SK-N-SH (cell line): ENCODE measurements around the gene TWSG1. TPM values are rescaled to one million over a fixed set of nuclear protein-coding genes. Genes with fewer than 3 reads are reported as not detected.

Source experiments
- CTCF ChIA-PET: fragments of 300-600, 350-600 bp; formaldehyde crosslinking; extraction: SDS; loops from one replicate; lab custom pipeline; 2021; lab: Yijun Ruan, JAX
- POLR2A ChIA-PET: fragments of 350-600 bp; sonication (Branson Sonifier 250); formaldehyde crosslinking; extraction: SDS; loops from one replicate; lab custom pipeline; 2020; ENCODE audit warnings: antibody characterized with exemption, inconsistent platforms; lab: Yijun Ruan, JAX
- DNase-seq: peaks from one replicate; pipeline ENCODE4 v3.0.0; 2012
- H2AFZ ChIP-seq: fragments of 200-600 bp; sonication (generic); 2 replicates; pipeline ENCODE4 v1.8.1; 2016; ENCODE audit warnings: antibody characterized with exemption, mild to moderate bottlenecking, low read depth
- H3F3A ChIP-seq: fragments of 200-600 bp; sonication (generic); replicated peaks from 2 replicates; pipeline ENCODE3; 2016; ENCODE audit warnings: antibody characterized with exemption, mild to moderate bottlenecking; ENCODE audit not compliant: insufficient read depth
- H3K27ac ChIP-seq, 2 experiments: fragments of 200-500 bp in 1 of 2; fragments of 200-600 bp in 1 of 2; sonication (Bioruptor generic) in 1 of 2; sonication (generic), shearing (Covaris generic) in 1 of 2; 2 replicates each; pipeline versions ENCODE4 v1.5.1 to v1.6.1; 2014 to 2016; ENCODE audit warnings: low read depth in 2 of 2, inconsistent platforms in 1 of 2, low read length in 1 of 2, mild to moderate bottlenecking in 1 of 2, mixed read lengths in 1 of 2
- H3K27me3 ChIP-seq: fragments of 200-600 bp; sonication (generic), shearing (Covaris generic); 2 replicates; pipeline ENCODE4 v1.6.1; 2016; ENCODE audit warnings: mixed run types; ENCODE audit not compliant: insufficient read depth
- H3K36me3 ChIP-seq, 2 experiments: fragments of 200-500 bp in 1 of 2; fragments of 200-600 bp in 1 of 2; sonication (Bioruptor generic) in 1 of 2; sonication (generic) in 1 of 2; replicated peaks in 1 of 2; 2 replicates each; pipeline versions ENCODE3 to v1.5.1; 2014 to 2016; ENCODE audit warnings: low read length in 1 of 2, mild to moderate bottlenecking in 1 of 2; ENCODE audit not compliant: insufficient read depth in 2 of 2, control insufficient read depth in 1 of 2
- H3K4me1 ChIP-seq, 2 experiments: fragments of 200-500 bp in 1 of 2; fragments of 200-600 bp in 1 of 2; sonication (Bioruptor generic) in 1 of 2; sonication (generic), shearing (Covaris generic) in 1 of 2; 2 replicates each; pipeline versions ENCODE4 v1.5.1 to v1.6.1; 2014 to 2016; ENCODE audit warnings: low read depth in 1 of 2, low read length in 1 of 2, mixed run types in 1 of 2; ENCODE audit not compliant: insufficient read depth in 2 of 2, control insufficient read depth in 1 of 2
- H3K4me2 ChIP-seq: fragments of 200-600 bp; sonication (generic), shearing (Covaris generic); 2 replicates; pipeline ENCODE4 v1.6.1; 2017; ENCODE audit warnings: mixed run types
- H3K4me3 ChIP-seq, 2 experiments: fragments of 200-500 bp in 1 of 2; fragments of 200-600 bp in 1 of 2; sonication (Bioruptor generic) in 1 of 2; sonication (generic), shearing (Covaris generic) in 1 of 2; 2 replicates each; pipeline versions ENCODE4 v1.5.1 to v1.8.1; 2014 to 2016; ENCODE audit warnings: low read depth in 2 of 2, inconsistent platforms in 1 of 2, low read length in 1 of 2, mild to moderate bottlenecking in 1 of 2, mixed read lengths in 1 of 2, moderate library complexity in 1 of 2
- H3K79me2 ChIP-seq: fragments of 200-600 bp; sonication (generic); 2 replicates; pipeline ENCODE4 v1.8.1; 2017; ENCODE audit warnings: mild to moderate bottlenecking; ENCODE audit not compliant: insufficient read depth
- H3K9ac ChIP-seq: fragments of 200-600 bp; sonication (generic); 2 replicates; pipeline ENCODE4 v1.6.1; 2017; ENCODE audit warnings: mixed run types
- H3K9me2 ChIP-seq: fragments of 200-600 bp; sonication (generic); 2 replicates; pipeline ENCODE4 v1.6.1; 2017; ENCODE audit warnings: mixed run types
- H3K9me3 ChIP-seq: fragments of 200-600 bp; sonication (generic); 2 replicates; pipeline ENCODE4 v1.6.1; 2017; ENCODE audit warnings: mixed run types, mild to moderate bottlenecking, moderate library complexity
- H4K20me1 ChIP-seq: fragments of 200-600 bp; sonication (generic); 2 replicates; pipeline ENCODE4 v1.6.1; 2017; ENCODE audit warnings: mild to moderate bottlenecking, mixed run types; ENCODE audit not compliant: insufficient read depth
- CTCF ChIP-seq: fragments of 200-600 bp; sonication (generic); IDR thresholded peaks from 2 replicates; pipeline ENCODE4 v1.6.1; 2017; ENCODE audit warnings: antibody characterized with exemption, mild to moderate bottlenecking, moderate library complexity
- ELF1 ChIP-seq: IDR thresholded peaks from 2 replicates; pipeline ENCODE4 v1.4.0; 2012
- EP300 ChIP-seq, 2 experiments: IDR thresholded peaks; 2 replicates each; pipeline versions ENCODE4 v1.4.0 to v1.6.1; 2012; ENCODE audit warnings: borderline replicate concordance in 1 of 2, low read depth in 1 of 2, low read length in 1 of 2
- EZH2phosphoT487 ChIP-seq: fragments of 200-600 bp; sonication (generic); IDR thresholded peaks from 2 replicates; pipeline ENCODE4 v1.6.1; 2017; ENCODE audit warnings: low read depth, mixed run types, mild to moderate bottlenecking, antibody characterized with exemption, moderate library complexity, borderline replicate concordance
- FOXJ3 ChIP-seq: sonication (generic); formaldehyde crosslinking; IDR thresholded peaks from 2 replicates; pipeline ENCODE4 v1.5.1; 2020; ENCODE audit warnings: mild to moderate bottlenecking, missing genetic modification reagents
- GABPA ChIP-seq: IDR thresholded peaks from 2 replicates; pipeline ENCODE4 v1.4.0; 2012; ENCODE audit warnings: low read depth, mild to moderate bottlenecking
- IRF3 ChIP-seq: fragments of 150-350 bp; IDR thresholded peaks from 2 replicates; pipeline ENCODE4 v1.6.1; 2016; ENCODE audit warnings: mild to moderate bottlenecking, low read depth, low read length
- JUND ChIP-seq: IDR thresholded peaks from 2 replicates; pipeline ENCODE4 v1.4.0; 2012
- MXI1 ChIP-seq: IDR thresholded peaks from 2 replicates; pipeline ENCODE4 v1.6.1; 2012; ENCODE audit warnings: mild to moderate bottlenecking, low read depth, low read length, improper control_type of control experiment
- NFIC ChIP-seq: IDR thresholded peaks from 2 replicates; pipeline ENCODE4 v1.4.0; 2012; ENCODE audit warnings: borderline replicate concordance
- NRF1 ChIP-seq: IDR thresholded peaks from 2 replicates; pipeline ENCODE4 v1.6.1; 2012; ENCODE audit warnings: low read depth, mild to moderate bottlenecking, low read length
- RCOR1 ChIP-seq: fragments of 150-350 bp; IDR thresholded peaks from 2 replicates; pipeline ENCODE4 v1.6.1; 2017; ENCODE audit warnings: antibody characterized with exemption, low read length
- REST ChIP-seq: IDR thresholded peaks from 2 replicates; pipeline ENCODE4 v1.6.1; 2012; ENCODE audit warnings: mild to moderate bottlenecking, low read depth, low read length, moderate library complexity
- RFX5 ChIP-seq: IDR thresholded peaks from 2 replicates; pipeline ENCODE4 v1.6.1; 2012; ENCODE audit warnings: mild to moderate bottlenecking, improper control_type of control experiment, low read length
- RXRA ChIP-seq: IDR thresholded peaks from 2 replicates; pipeline ENCODE4 v1.4.0; 2012; ENCODE audit warnings: low read depth, mild to moderate bottlenecking, borderline replicate concordance
- SIN3A ChIP-seq: IDR thresholded peaks from 2 replicates; pipeline ENCODE4 v1.6.1; 2012; ENCODE audit warnings: low read depth, mild to moderate bottlenecking, low read length, moderate library complexity, borderline replicate concordance
- TEAD4 ChIP-seq: IDR thresholded peaks from 2 replicates; pipeline ENCODE4 v1.4.0; 2012; ENCODE audit warnings: mild to moderate bottlenecking, borderline replicate concordance; ENCODE audit not compliant: insufficient read depth
- YY1 ChIP-seq: IDR thresholded peaks from 2 replicates; pipeline ENCODE4 v1.4.0; 2012; ENCODE audit warnings: low read depth, mild to moderate bottlenecking
- ZBTB33 ChIP-seq: IDR thresholded peaks from 2 replicates; pipeline ENCODE4 v1.4.0; 2012; ENCODE audit warnings: low read depth, borderline replicate concordance
- WGBS: methylation state at CpG from one replicate; pipeline ENCODE4 v1.1.6; 2017; ENCODE audit warnings: low lambda C conversion rate; 5-methylcytosine and 5-hydroxymethylcytosine counted together
- polyA plus RNA-seq, 3 experiments: library from polyadenylated mRNA; depleted of rRNA; stranded (reverse); fragments of >200 nt; gene quantifications; 2 replicates each; pipeline ENCODE4 v1.2.3, GENCODE V29; 2012

TWSG1 gene
- polyA plus RNA-seq, 1 of the 3 experiments (the other 2 are of a cell fraction) = 44.0 TPM

- DNase-seq = no peak
- POLR2A ChIA-PET = no interaction called here
- Histone ChIP-seq H3K4me3 (no peak overlapping the region), H3K27me3 (no peaks in the 10 kb centered on the region), H2AFZ (no peak overlapping the region), H3K4me1 (peaks cover 0 to 12% of the 10 kb centered on the region in 2 experiments; a peak in 1 of 4 replicates), H3F3A (peaks cover 6% of the 10 kb centered on the region), H3K9ac (no peak overlapping the region), H4K20me1 (peaks cover 5% of the 10 kb centered on the region; the same call in 1 of the 2 replicates), H3K27ac (0 out of 4 replicates have a peak overlapping the region, but pooled peaks of 1 of the 2 experiments have one; percentile 12), H3K79me2 (peaks cover 18% of the 10 kb centered on the region), H3K9me3 (no peaks in the 10 kb centered on the region), H3K4me2 (peak overlapping the region; percentile 24; the same call in 1 of the 2 replicates), H3K36me3 (peaks cover 5 to 33% of the 10 kb centered on the region in 2 experiments), H3K9me2 (no peaks in the 10 kb centered on the region)
- TF ChIP-seq YY1 = no peak
- TF ChIP-seq GABPA = no peak
- no peak for TF ChIP-seq ELF1
- TF ChIP-seq IRF3 = no peak
- TF ChIP-seq RFX5 = no peak
- TF ChIP-seq SIN3A = no peak
- no peak for TF ChIP-seq EZH2phosphoT487
- no peak for TF ChIP-seq EP300 (IDR thresholded peaks at IDR 0.05; ENCODE audit: borderline replicate concordance in 1 of 2, low read depth in 1 of 2, low read length in 1 of 2)
- no peak for TF ChIP-seq CTCF
- no peak for TF ChIP-seq RXRA
- TF ChIP-seq FOXJ3 = no peak
- TF ChIP-seq MXI1 = no peak
- no peak for TF ChIP-seq NFIC
- no peak for TF ChIP-seq RCOR1
- TF ChIP-seq JUND = no peak
- no peak for TF ChIP-seq ZBTB33
- TF ChIP-seq NRF1 = no peak
- no peak for TF ChIP-seq REST
- TF ChIP-seq TEAD4 = no peak
- WGBS = 87% methylated on average over 8 of the region's 8 CpGs
- CTCF ChIA-PET = no interaction called here
Observed at GRCh38 chr18:9364242-9364641, 29.7 kb downstream of the TWSG1 start.
